Measurements from ENCODE around the gene IRX4.

DNA sequence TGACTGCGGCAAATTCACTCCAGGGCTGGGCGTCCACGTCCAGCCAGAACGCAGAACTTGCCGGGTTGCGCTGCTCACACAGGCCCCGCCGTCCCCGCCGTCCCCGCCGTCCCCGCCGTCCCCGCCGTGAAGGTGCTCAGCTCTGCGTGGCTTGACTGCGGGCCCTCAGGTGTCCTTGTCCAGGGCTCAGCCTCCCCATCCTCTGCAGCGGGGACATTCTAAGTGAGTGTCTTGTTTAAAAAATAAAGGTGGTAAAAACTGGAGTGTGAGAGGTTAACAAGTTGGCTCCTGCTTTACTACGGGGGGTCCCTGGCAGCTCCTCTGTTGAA, 14.9 kb downstream of the IRX4 start:
- TF ChIP-seq POLR2A (IDR thresholded peaks at IDR 0.05): no peak
- TF ChIP-seq, protein P1, sequence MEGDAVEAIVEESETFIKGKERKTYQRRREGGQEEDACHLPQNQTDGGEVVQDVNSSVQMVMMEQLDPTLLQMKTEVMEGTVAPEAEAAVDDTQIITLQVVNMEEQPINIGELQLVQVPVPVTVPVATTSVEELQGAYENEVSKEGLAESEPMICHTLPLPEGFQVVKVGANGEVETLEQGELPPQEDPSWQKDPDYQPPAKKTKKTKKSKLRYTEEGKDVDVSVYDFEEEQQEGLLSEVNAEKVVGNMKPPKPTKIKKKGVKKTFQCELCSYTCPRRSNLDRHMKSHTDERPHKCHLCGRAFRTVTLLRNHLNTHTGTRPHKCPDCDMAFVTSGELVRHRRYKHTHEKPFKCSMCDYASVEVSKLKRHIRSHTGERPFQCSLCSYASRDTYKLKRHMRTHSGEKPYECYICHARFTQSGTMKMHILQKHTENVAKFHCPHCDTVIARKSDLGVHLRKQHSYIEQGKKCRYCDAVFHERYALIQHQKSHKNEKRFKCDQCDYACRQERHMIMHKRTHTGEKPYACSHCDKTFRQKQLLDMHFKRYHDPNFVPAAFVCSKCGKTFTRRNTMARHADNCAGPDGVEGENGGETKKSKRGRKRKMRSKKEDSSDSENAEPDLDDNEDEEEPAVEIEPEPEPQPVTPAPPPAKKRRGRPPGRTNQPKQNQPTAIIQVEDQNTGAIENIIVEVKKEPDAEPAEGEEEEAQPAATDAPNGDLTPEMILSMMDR (IDR thresholded peaks at IDR 0.05): no peak
